ENCODE results near the gene ATG14. TPM values are rescaled to one million over a fixed set of nuclear protein-coding genes. Genes with fewer than 3 reads are reported as not detected.

Gene ATG14
- total and polyA plus RNA-seq, 2 of the 13 experiments (the other 11 are each of a cell fraction or from before 2014, with no cell fraction given) = 7.2 to 9.1 TPM

DNA sequence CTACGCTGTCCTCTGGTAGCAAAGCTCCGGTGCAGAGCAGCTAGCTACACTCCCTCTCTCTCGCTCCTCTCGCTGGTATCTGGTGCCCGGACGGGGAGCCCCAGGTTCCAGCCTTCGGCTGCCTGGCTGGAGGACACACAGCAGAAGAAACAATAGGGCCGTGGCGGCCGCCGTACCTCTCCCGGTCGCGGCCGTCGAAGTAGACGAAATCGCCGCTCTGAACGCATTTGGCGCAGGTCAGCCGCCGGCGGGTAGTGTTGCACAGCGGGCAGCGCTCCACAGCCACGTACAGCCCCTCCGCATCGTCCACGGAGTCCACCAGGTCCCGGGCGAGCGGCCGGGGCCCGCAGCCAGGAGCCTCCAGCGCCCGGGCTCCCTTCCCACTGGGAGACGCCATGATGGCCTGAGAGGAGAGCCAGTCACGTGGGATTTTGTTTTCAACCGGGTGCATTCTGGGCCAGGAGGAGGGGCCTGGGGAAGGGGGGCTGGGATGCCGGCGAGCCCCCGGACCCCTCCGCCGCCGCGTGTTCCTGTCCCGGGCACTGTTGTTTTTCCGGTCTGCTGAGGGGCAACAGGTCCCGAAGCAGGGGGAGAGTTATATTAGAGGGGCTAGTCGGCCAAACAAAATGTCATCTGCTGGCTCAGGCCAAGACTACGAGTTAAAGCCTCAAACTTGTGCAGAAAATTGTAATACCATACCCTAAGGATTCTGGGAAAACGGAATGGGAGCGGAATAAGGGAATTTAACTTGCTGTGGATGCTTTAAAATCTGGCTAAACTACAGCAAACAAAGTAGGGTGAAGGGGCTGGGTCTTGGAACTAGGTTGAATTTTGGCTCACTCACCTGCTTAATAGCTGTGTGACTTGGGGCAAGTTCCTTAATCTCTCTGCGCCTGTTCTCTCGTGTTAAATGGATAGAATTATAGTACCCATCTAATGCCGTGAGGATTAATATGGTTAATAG, at the start of gene ATG14 (continued):
- TF ChIP-seq, protein P1, sequence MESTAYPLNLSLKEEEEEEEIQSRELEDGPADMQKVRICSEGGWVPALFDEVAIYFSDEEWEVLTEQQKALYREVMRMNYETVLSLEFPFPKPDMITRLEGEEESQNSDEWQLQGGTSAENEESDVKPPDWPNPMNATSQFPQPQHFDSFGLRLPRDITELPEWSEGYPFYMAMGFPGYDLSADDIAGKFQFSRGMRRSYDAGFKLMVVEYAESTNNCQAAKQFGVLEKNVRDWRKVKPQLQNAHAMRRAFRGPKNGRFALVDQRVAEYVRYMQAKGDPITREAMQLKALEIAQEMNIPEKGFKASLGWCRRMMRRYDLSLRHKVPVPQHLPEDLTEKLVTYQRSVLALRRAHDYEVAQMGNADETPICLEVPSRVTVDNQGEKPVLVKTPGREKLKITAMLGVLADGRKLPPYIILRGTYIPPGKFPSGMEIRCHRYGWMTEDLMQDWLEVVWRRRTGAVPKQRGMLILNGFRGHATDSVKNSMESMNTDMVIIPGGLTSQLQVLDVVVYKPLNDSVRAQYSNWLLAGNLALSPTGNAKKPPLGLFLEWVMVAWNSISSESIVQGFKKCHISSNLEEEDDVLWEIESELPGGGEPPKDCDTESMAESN (CRISPR knock-in tag; conservative IDR thresholded peaks at IDR 0.05) = peak; percentile 64; the same call in 1 of the 2 replicates
- TF ChIP-seq ZNF367 (CRISPR knock-in tag; IDR thresholded peaks at IDR 0.05; ENCODE audit: borderline replicate concordance) = no peak
- peak; percentile 93 for TF ChIP-seq ZNF891 (CRISPR knock-in tag; IDR thresholded peaks at IDR 0.05)
- TF ChIP-seq, protein P2, sequence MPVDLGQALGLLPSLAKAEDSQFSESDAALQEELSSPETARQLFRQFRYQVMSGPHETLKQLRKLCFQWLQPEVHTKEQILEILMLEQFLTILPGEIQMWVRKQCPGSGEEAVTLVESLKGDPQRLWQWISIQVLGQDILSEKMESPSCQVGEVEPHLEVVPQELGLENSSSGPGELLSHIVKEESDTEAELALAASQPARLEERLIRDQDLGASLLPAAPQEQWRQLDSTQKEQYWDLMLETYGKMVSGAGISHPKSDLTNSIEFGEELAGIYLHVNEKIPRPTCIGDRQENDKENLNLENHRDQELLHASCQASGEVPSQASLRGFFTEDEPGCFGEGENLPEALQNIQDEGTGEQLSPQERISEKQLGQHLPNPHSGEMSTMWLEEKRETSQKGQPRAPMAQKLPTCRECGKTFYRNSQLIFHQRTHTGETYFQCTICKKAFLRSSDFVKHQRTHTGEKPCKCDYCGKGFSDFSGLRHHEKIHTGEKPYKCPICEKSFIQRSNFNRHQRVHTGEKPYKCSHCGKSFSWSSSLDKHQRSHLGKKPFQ (CRISPR knock-in tag; IDR thresholded peaks at IDR 0.05; ENCODE audit: insufficient replicate concordance) = peak; percentile 50
- TF ChIP-seq, protein P3, sequence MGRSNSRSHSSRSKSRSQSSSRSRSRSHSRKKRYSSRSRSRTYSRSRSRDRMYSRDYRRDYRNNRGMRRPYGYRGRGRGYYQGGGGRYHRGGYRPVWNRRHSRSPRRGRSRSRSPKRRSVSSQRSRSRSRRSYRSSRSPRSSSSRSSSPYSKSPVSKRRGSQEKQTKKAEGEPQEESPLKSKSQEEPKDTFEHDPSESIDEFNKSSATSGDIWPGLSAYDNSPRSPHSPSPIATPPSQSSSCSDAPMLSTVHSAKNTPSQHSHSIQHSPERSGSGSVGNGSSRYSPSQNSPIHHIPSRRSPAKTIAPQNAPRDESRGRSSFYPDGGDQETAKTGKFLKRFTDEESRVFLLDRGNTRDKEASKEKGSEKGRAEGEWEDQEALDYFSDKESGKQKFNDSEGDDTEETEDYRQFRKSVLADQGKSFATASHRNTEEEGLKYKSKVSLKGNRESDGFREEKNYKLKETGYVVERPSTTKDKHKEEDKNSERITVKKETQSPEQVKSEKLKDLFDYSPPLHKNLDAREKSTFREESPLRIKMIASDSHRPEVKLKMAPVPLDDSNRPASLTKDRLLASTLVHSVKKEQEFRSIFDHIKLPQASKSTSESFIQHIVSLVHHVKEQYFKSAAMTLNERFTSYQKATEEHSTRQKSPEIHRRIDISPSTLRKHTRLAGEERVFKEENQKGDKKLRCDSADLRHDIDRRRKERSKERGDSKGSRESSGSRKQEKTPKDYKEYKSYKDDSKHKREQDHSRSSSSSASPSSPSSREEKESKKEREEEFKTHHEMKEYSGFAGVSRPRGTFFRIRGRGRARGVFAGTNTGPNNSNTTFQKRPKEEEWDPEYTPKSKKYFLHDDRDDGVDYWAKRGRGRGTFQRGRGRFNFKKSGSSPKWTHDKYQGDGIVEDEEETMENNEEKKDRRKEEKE (IDR thresholded peaks at IDR 0.05) = no peak
- no peak for TF ChIP-seq ZNF234 (CRISPR knock-in tag; conservative IDR thresholded peaks at IDR 0.05)
- TF ChIP-seq HDAC1 (CRISPR knock-in tag; IDR thresholded peaks at IDR 0.05) = peak; percentile 99
- no peak for TF ChIP-seq CENPX (CRISPR knock-in tag; IDR thresholded peaks at IDR 0.05)
- no peak for TF ChIP-seq HNRNPK (IDR thresholded peaks at IDR 0.05; ENCODE audit: low read depth, low read length, poor library complexity, severe bottlenecking)
- TF ChIP-seq, protein P4, sequence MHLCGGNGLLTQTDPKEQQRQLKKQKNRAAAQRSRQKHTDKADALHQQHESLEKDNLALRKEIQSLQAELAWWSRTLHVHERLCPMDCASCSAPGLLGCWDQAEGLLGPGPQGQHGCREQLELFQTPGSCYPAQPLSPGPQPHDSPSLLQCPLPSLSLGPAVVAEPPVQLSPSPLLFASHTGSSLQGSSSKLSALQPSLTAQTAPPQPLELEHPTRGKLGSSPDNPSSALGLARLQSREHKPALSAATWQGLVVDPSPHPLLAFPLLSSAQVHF (CRISPR knock-in tag; IDR thresholded peaks at IDR 0.05) = no peak
- peak; percentile 58; the same call in 1 of the 2 replicates for TF ChIP-seq JUND (CRISPR knock-in tag; IDR thresholded peaks at IDR 0.05)
- peak; percentile 78 for TF ChIP-seq REPIN1 (CRISPR knock-in tag; IDR thresholded peaks at IDR 0.05; ENCODE audit: borderline replicate concordance, low read depth)
- TF ChIP-seq MIXL1 (CRISPR knock-in tag; IDR thresholded peaks at IDR 0.05) = no peak; the same call in 1 of the 2 replicates
- 0 out of 2 replicates have a peak, but pooled peaks have one; percentile 58 for TF ChIP-seq ZNF383 (CRISPR knock-in tag; IDR thresholded peaks at IDR 0.05; ENCODE audit: borderline replicate concordance)
- no peak for TF ChIP-seq ZNF570 (CRISPR knock-in tag; IDR thresholded peaks at IDR 0.05; ENCODE audit: borderline replicate concordance)
- TF ChIP-seq, protein P5, sequence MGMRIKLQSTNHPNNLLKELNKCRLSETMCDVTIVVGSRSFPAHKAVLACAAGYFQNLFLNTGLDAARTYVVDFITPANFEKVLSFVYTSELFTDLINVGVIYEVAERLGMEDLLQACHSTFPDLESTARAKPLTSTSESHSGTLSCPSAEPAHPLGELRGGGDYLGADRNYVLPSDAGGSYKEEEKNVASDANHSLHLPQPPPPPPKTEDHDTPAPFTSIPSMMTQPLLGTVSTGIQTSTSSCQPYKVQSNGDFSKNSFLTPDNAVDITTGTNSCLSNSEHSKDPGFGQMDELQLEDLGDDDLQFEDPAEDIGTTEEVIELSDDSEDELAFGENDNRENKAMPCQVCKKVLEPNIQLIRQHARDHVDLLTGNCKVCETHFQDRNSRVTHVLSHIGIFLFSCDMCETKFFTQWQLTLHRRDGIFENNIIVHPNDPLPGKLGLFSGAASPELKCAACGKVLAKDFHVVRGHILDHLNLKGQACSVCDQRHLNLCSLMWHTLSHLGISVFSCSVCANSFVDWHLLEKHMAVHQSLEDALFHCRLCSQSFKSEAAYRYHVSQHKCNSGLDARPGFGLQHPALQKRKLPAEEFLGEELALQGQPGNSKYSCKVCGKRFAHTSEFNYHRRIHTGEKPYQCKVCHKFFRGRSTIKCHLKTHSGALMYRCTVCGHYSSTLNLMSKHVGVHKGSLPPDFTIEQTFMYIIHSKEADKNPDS (CRISPR knock-in tag; IDR thresholded peaks at IDR 0.05) = no peak
- TF ChIP-seq, protein P6, sequence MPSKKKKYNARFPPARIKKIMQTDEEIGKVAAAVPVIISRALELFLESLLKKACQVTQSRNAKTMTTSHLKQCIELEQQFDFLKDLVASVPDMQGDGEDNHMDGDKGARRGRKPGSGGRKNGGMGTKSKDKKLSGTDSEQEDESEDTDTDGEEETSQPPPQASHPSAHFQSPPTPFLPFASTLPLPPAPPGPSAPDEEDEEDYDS (CRISPR knock-in tag; IDR thresholded peaks at IDR 0.05) = peak; percentile 77
- no peak for TF ChIP-seq ZNF3 (CRISPR knock-in tag; IDR thresholded peaks at IDR 0.05)

Measured in HepG2 (cell line).